OCI-LY3 (cell line): ENCODE results near the gene SHC1.

Experiments used
- H2AFZ ChIP-seq: fragments of 200-600, 300-600 bp; shearing (Covaris generic); 2 replicates; pipeline ENCODE4 v1.6.0; 2014; ENCODE audit warnings: antibody characterized with exemption, low read depth, low read length
- H3K27ac ChIP-seq: fragments of 200-600, 300-600 bp; sonication (generic); 2 replicates; pipeline ENCODE4 v1.5.1; 2014; ENCODE audit warnings: mild to moderate bottlenecking, low read length, moderate library complexity, mixed read lengths
- H3K27me3 ChIP-seq: fragments of 200-600, 300-600 bp; sonication (generic); 2 replicates; pipeline ENCODE4 v1.6.1; 2014; ENCODE audit warnings: low read depth, low read length, mixed read lengths
- H3K36me3 ChIP-seq: fragments of 200-600, 300-600 bp; sonication (generic); replicated peaks from 2 replicates; pipeline ENCODE3; 2014; ENCODE audit warnings: low read depth, low read length, mixed read lengths
- H3K4me1 ChIP-seq: fragments of 300-600, 200-600 bp; sonication (generic); 2 replicates; pipeline ENCODE4 v1.6.1; 2014; ENCODE audit warnings: low read length, mixed read lengths
- H3K4me2 ChIP-seq: fragments of 200-600, 300-600 bp; sonication (generic); 2 replicates; pipeline ENCODE4 v1.6.1; 2014; ENCODE audit warnings: low read length, mixed read lengths
- H3K4me3 ChIP-seq: fragments of 300-600, 200-600 bp; sonication (generic); 2 replicates; pipeline ENCODE4 v1.5.1; 2014; ENCODE audit warnings: antibody characterized with exemption, mild to moderate bottlenecking, low read length, moderate library complexity
- H3K79me2 ChIP-seq: fragments of 300-600, 200-600 bp; shearing (Covaris generic); 2 replicates; pipeline ENCODE4 v1.6.1; 2014; ENCODE audit warnings: mild to moderate bottlenecking, low read length, mixed read lengths
- H3K9ac ChIP-seq: fragments of 300-600, 200-600 bp; shearing (Covaris generic); 2 replicates; pipeline ENCODE4 v1.6.0; 2014; ENCODE audit warnings: mild to moderate bottlenecking, low read length, moderate library complexity
- H3K9me3 ChIP-seq: fragments of 200-600, 300-600 bp; shearing (Covaris generic); 2 replicates; pipeline ENCODE4 v1.6.1; 2014; ENCODE audit warnings: low read length, mixed read lengths; ENCODE audit not compliant: insufficient read depth
- H4K20me1 ChIP-seq: fragments of 200-600, 300-600 bp; sonication (generic); 2 replicates; pipeline ENCODE4 v1.6.1; 2016; ENCODE audit warnings: low read length, mixed read lengths; ENCODE audit not compliant: insufficient read depth
- CTCF ChIP-seq: fragments of 200-600, 300-600 bp; sonication (generic); IDR thresholded peaks from 2 replicates; pipeline ENCODE4 v1.5.1; 2014; ENCODE audit warnings: antibody characterized with exemption, low read length, low read depth
- EZH2phosphoT487 ChIP-seq: fragments of 200-600 bp; shearing (Covaris generic); IDR thresholded peaks from 2 replicates; pipeline ENCODE4 v1.6.1; 2018; ENCODE audit warnings: antibody characterized with exemption, mixed run types, low read depth

Gene SHC1

GRCh38 chr1:154940213-154940560 lies 30.4 kb downstream of the SHC1 start:
- H3K4me1 ChIP-seq = peaks cover 65% of the 10 kb centered on the region
- no peaks in the 10 kb centered on the region for H3K9me3 ChIP-seq
- H3K4me3 ChIP-seq = no peak overlapping the region
- peak overlapping the region; percentile 85 for H3K4me2 ChIP-seq
- peaks cover 12% of the 10 kb centered on the region for H3K79me2 ChIP-seq
- peak overlapping the region; percentile 82; the same call in 1 of the 2 replicates for H3K9ac ChIP-seq
- H2AFZ ChIP-seq = no peak overlapping the region
- H3K36me3 ChIP-seq = no peaks in the 10 kb centered on the region
- no peak overlapping the region for H3K27ac ChIP-seq
- H4K20me1 ChIP-seq = no peaks in the 10 kb centered on the region
- no peak for TF ChIP-seq EZH2phosphoT487
- TF ChIP-seq CTCF = no peak
- no peaks in the 10 kb centered on the region for H3K27me3 ChIP-seq

- no peaks in the 10 kb centered on the region for H3K9me3 ChIP-seq
- no peak overlapping the region for H3K4me3 ChIP-seq
- H3K36me3 ChIP-seq = no peaks in the 10 kb centered on the region
- H3K27ac ChIP-seq = no peak overlapping the region
- peaks cover 53% of the 10 kb centered on the region for H3K4me1 ChIP-seq
- no peak overlapping the region for H2AFZ ChIP-seq
- no peaks in the 10 kb centered on the region for H4K20me1 ChIP-seq
- H3K27me3 ChIP-seq = no peaks in the 10 kb centered on the region
- TF ChIP-seq EZH2phosphoT487 (no peak), CTCF (no peak)
- H3K4me2 ChIP-seq = no peak overlapping the region
- H3K79me2 ChIP-seq = peaks cover 14% of the 10 kb centered on the region
- H3K9ac ChIP-seq = no peak overlapping the region
These were observed 31.7 kb downstream of the SHC1 start for GRCh38 chr1:154938604-154939399.

- Histone ChIP-seq H4K20me1 (no peaks in the 10 kb centered on the region), H3K9ac (peak overlapping the region; percentile 84), H3K4me3 (peak overlapping the region; percentile 78), H3K79me2 (peaks cover 14% of the 10 kb centered on the region), H2AFZ (no peak overlapping the region; the same call in 1 of the 2 replicates), H3K36me3 (no peaks in the 10 kb centered on the region), H3K4me1 (peaks cover 45% of the 10 kb centered on the region), H3K4me2 (peak overlapping the region; percentile 84), H3K9me3 (no peaks in the 10 kb centered on the region), H3K27me3 (no peaks in the 10 kb centered on the region), H3K27ac (peak overlapping the region; percentile 81)
- TF ChIP-seq EZH2phosphoT487 = no peak
- no peak for TF ChIP-seq CTCF
These were observed 32.6 kb downstream of the SHC1 start for GRCh38 chr1:154937988-154938386.

GRCh38 chr1:154937085-154937987 lies 33.2 kb downstream of the SHC1 start:
- H3K79me2 ChIP-seq = peaks cover 14% of the 10 kb centered on the region
- H3K4me2 ChIP-seq = peak overlapping the region; percentile 84
- H3K4me1 ChIP-seq = peaks cover 39% of the 10 kb centered on the region
- H3K27ac ChIP-seq = peak overlapping the region; percentile 81
- no peaks in the 10 kb centered on the region for H4K20me1 ChIP-seq
- H3K27me3 ChIP-seq = no peaks in the 10 kb centered on the region
- peak overlapping the region; percentile 78 for H3K4me3 ChIP-seq
- H3K36me3 ChIP-seq = peaks cover under 1% of the 10 kb centered on the region
- no peaks in the 10 kb centered on the region for H3K9me3 ChIP-seq
- H3K9ac ChIP-seq = peak overlapping the region; percentile 84
- H2AFZ ChIP-seq = peak overlapping the region; percentile 83
- TF ChIP-seq CTCF = peak; percentile 45
- TF ChIP-seq EZH2phosphoT487 = no peak
